GM12801 (cell line): ENCODE measurements around the gene DGKZ.

ENCODE experiments used
- CTCF ChIP-seq: IDR thresholded peaks from one replicate; pipeline ENCODE4 v1.5.1; 2011; ENCODE audit warnings: control low read depth; ENCODE audit not compliant: insufficient read length; ENCODE audit errors: extremely low read depth

Gene DGKZ

GRCh38 chr11:46413760-46414465, 66.7 kb downstream of the DGKZ start:
- no peak for TF ChIP-seq CTCF

GRCh38 chr11:46414466-46414796, 67.2 kb downstream of the DGKZ start:
- TF ChIP-seq CTCF, result no peak

GRCh38 chr11:46414879-46415278, 67.6 kb downstream of the DGKZ start:
- no peak for TF ChIP-seq CTCF

GRCh38 chr11:46417711-46418110, 70.4 kb downstream of the DGKZ start:
- no peak for TF ChIP-seq CTCF

- TF ChIP-seq CTCF, result no peak
These were observed 71.5 kb downstream of the DGKZ start for GRCh38 chr11:46418751-46419150.

GRCh38 chr11:46420513-46420912, 73.2 kb downstream of the DGKZ start:
- no peak for TF ChIP-seq CTCF

- TF ChIP-seq CTCF, result no peak
These were observed 74.1 kb downstream of the DGKZ start for GRCh38 chr11:46421257-46421880.

GRCh38 chr11:46422588-46422987, 75.3 kb downstream of the DGKZ start:
- no peak for TF ChIP-seq CTCF
